HCT116 (cell line): ENCODE data around the gene MEIG1. TPM values are rescaled to one million over a fixed set of nuclear protein-coding genes. Genes with fewer than 3 reads are reported as not detected.

Source experiments
- ATAC-seq: fragments of 200-7000 bp; cut with Tn5 transposase; 2 replicates; pipeline ENCODE4 v1.9.1; 2020; ENCODE audit warnings: mild to moderate bottlenecking, moderate library complexity
- BruUV-seq: library from RNA; stranded (reverse); fragments of 400-500 nt; replicated peaks from 2 replicates; lab custom pipeline; 2021; lab: Mats Ljungman, UMichigan
- CTCF ChIA-PET: fragments of 300-600 bp; sonication (Branson Sonifier 250); formaldehyde crosslinking; loops from one replicate; lab custom pipeline; 2021; ENCODE audit warnings: antibody characterized with exemption; lab: Charles Lee
- POLR2A ChIA-PET: fragments of 300-600, 350-600 bp; sonication (Branson Sonifier 250); formaldehyde crosslinking; loops from one replicate; lab custom pipeline; 2021; ENCODE audit warnings: antibody characterized with exemption; lab: Charles Lee
- RAD21 ChIA-PET, 2 experiments: fragments of 300-600 bp; sonication (Branson Sonifier 250); formaldehyde crosslinking; loops; one replicate each; lab custom pipeline; 2023; ENCODE audit warnings: low total read pairs in 2 of 2; ENCODE audit not compliant: uncharacterized antibody in 2 of 2, unreplicated experiment in 2 of 2, low non-redundant PET in 1 of 2; lab: Charles Lee
- DNase-seq: peaks from one replicate; pipeline ENCODE4 v3.0.0-alpha.2; 2010; ENCODE audit warnings: low read depth, low spot score
- H2AFZ ChIP-seq: fragments of 200-600 bp; shearing (Covaris generic), sonication (generic); 2 replicates; pipeline ENCODE4 v1.6.1; 2017; ENCODE audit warnings: low read depth, mixed run types, mixed read lengths, antibody characterized with exemption, low read length; ENCODE audit not compliant: poor library complexity, severe bottlenecking
- H3K27ac ChIP-seq: 2 replicates; pipeline ENCODE4 v1.5.1; 2012; ENCODE audit warnings: low read depth, low read length
- H3K27me3 ChIP-seq: fragments of 200-600 bp; sonication (generic); 2 replicates; pipeline ENCODE4 v1.6.1; 2016; ENCODE audit warnings: mixed run types, low read length, mixed read lengths; ENCODE audit not compliant: insufficient read depth
- H3K36me3 ChIP-seq, 2 experiments: fragments of 200-500 bp in 1 of 2; fragments of 200-600 bp in 1 of 2; sonication (Bioruptor generic) in 1 of 2; sonication (generic) in 1 of 2; 2 replicates each; pipeline versions ENCODE4 v1.5.1 to v1.6.1; 2014 to 2016; ENCODE audit warnings: low read length in 2 of 2, inconsistent platforms in 1 of 2, mixed read lengths in 1 of 2, mixed run types in 1 of 2; ENCODE audit not compliant: insufficient read depth in 2 of 2, control insufficient read depth in 1 of 2
- H3K4me1 ChIP-seq, 2 experiments: fragments of 200-600 bp in 1 of 2; sonication (generic) in 1 of 2; 2 replicates each; pipeline versions ENCODE4 v1.5.1 to v1.6.1; 2012 to 2017; ENCODE audit warnings: low read length in 2 of 2, inconsistent platforms in 1 of 2, mild to moderate bottlenecking in 1 of 2, mixed read lengths in 1 of 2, mixed run types in 1 of 2, moderate library complexity in 1 of 2; ENCODE audit not compliant: insufficient read depth in 2 of 2, control insufficient read depth in 1 of 2
- H3K4me2 ChIP-seq: fragments of 200-600 bp; sonication (generic); 2 replicates; pipeline ENCODE4 v1.6.1; 2017; ENCODE audit warnings: mixed run types, low read length, mixed read lengths
- H3K4me3 ChIP-seq, 2 experiments: fragments of 200-600 bp in 1 of 2; sonication (generic) in 1 of 2; replicated peaks in 1 of 2; 2 replicates each; pipeline ENCODE4 v1.5.1; 2011 to 2016; ENCODE audit warnings: low read length in 2 of 2, control low read depth in 1 of 2, low read depth in 1 of 2, mild to moderate bottlenecking in 1 of 2, mixed read lengths in 1 of 2, mixed run types in 1 of 2
- H3K79me2 ChIP-seq: fragments of 200-600 bp; sonication (generic); 2 replicates; pipeline ENCODE4 v1.6.1; 2017; ENCODE audit warnings: mild to moderate bottlenecking, mixed run types, low read length, moderate library complexity, mixed read lengths; ENCODE audit not compliant: insufficient read depth
- H3K9ac ChIP-seq: fragments of 200-600 bp; sonication (generic); 2 replicates; pipeline ENCODE4 v1.6.1; 2016; ENCODE audit warnings: low read length, mixed read lengths
- H3K9me2 ChIP-seq: fragments of 200-600 bp; sonication (generic), shearing (Covaris generic); 2 replicates; pipeline ENCODE4 v1.6.1; 2017; ENCODE audit warnings: mixed run types, mild to moderate bottlenecking, moderate library complexity; ENCODE audit not compliant: insufficient read depth
- H3K9me3 ChIP-seq, 2 experiments: fragments of 200-500 bp in 1 of 2; fragments of 200-600 bp in 1 of 2; sonication (Bioruptor generic) in 1 of 2; sonication (generic) in 1 of 2; 2 replicates each; pipeline ENCODE4 v1.6.1; 2014 to 2017; ENCODE audit warnings: low read length in 2 of 2, mixed read lengths in 2 of 2, inconsistent platforms in 1 of 2, low read depth in 1 of 2, mild to moderate bottlenecking in 1 of 2, mixed run types in 1 of 2, moderate library complexity in 1 of 2; ENCODE audit not compliant: control insufficient read depth in 1 of 2, insufficient read depth in 1 of 2
- H4K20me1 ChIP-seq: fragments of 200-600 bp; sonication (generic), shearing (Covaris generic); 2 replicates; pipeline ENCODE4 v1.6.1; 2017; ENCODE audit warnings: mixed run types, mild to moderate bottlenecking, moderate library complexity; ENCODE audit not compliant: insufficient read depth
- ELF1 ChIP-seq: IDR thresholded peaks from 2 replicates; pipeline ENCODE4 v1.6.1; 2012; ENCODE audit warnings: low read depth, borderline replicate concordance
- EZH2 ChIP-seq: fragments of 200-600 bp; sonication (generic); IDR thresholded peaks from 2 replicates; pipeline ENCODE4 v1.6.1; 2017; ENCODE audit warnings: antibody characterized with exemption, mixed run types
- EZH2phosphoT487 ChIP-seq: fragments of 200-600 bp; IDR thresholded peaks from 2 replicates; pipeline ENCODE4 v1.6.1; 2018; ENCODE audit warnings: antibody characterized with exemption, borderline replicate concordance
- FOSL1 ChIP-seq: IDR thresholded peaks from 2 replicates; pipeline ENCODE4 v1.6.1; 2012; ENCODE audit warnings: low read depth
- ZNF274 ChIP-seq: fragments of 200-500 bp; sonication (Bioruptor generic); IDR thresholded peaks from 2 replicates; pipeline ENCODE4 v1.6.1; 2014; ENCODE audit warnings: mild to moderate bottlenecking, low read depth, low read length, inconsistent platforms
- intact Hi-C: fragments of 100-400 bp; cut with micrococcal nuclease; formaldehyde crosslinking; loops from 2 replicates; pipeline ENCODE4 v1.10.0; 2022
- total RNA-seq: library from RNA; stranded (reverse); gene quantifications from one replicate; pipeline ENCODE4 v1.2.1, GENCODE V29; 2021; ENCODE audit not compliant: unreplicated experiment
- TF ChIP-seq, protein P1 (sequence below): IDR thresholded peaks from 2 replicates; pipeline ENCODE4 v1.6.1; 2011; ENCODE audit warnings: mild to moderate bottlenecking, low read length, moderate library complexity; ENCODE audit not compliant: insufficient replicate concordance; ENCODE audit errors: extremely low read depth
- TF ChIP-seq, protein P2 (sequence below): IDR thresholded peaks from 2 replicates; pipeline ENCODE4 v1.6.1; 2012

Gene MEIG1
- total RNA-seq, 1 experiment from 2014 or later: 1.4 TPM

DNA sequence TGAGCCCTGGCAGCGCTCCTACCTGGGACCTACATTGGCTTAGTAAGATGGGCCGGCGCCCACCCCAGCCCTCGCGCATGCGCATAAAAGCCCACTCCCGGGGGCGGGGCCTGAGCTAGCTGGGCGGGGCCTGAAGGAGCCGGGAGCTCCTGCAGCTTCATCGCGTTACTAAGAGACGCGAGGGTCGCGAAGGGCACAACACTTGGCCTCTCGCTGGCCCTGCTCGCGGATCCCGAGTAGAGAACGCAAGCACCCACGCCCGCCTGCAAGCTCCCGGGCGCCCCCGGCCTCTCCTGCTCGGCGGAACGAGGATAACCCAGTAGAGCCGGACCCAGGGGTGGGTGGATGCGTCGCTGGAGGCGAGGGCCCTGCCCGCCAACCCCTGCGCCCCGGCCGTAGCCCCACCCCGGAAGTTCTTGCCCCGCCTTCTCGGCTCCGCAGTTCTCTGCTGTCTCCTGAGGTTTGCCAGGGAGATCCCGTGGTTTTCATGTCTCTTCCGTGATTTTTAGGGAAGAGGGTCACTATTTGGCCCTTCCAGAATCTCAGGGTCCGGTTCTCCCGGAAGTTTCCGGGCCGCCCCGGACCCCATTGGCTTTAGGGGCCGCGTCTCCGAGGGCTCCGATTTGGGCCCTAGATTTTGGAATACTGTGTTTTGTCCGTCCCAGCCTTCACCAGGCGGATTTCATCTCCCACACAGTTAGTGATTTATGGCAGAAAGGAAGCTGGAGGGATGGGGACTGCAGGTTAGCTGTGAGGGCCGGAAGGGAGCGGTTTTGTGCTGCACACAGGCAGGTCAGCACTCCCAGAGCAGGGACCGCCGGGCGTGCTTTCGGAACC, at the start of gene MEIG1 (continued):
- TF ChIP-seq, protein P1, sequence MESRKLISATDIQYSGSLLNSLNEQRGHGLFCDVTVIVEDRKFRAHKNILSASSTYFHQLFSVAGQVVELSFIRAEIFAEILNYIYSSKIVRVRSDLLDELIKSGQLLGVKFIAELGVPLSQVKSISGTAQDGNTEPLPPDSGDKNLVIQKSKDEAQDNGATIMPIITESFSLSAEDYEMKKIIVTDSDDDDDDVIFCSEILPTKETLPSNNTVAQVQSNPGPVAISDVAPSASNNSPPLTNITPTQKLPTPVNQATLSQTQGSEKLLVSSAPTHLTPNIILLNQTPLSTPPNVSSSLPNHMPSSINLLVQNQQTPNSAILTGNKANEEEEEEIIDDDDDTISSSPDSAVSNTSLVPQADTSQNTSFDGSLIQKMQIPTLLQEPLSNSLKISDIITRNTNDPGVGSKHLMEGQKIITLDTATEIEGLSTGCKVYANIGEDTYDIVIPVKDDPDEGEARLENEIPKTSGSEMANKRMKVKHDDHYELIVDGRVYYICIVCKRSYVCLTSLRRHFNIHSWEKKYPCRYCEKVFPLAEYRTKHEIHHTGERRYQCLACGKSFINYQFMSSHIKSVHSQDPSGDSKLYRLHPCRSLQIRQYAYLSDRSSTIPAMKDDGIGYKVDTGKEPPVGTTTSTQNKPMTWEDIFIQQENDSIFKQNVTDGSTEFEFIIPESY: no peak
- TF ChIP-seq EZH2phosphoT487: no peak
- TF ChIP-seq ZNF274: no peak
- no peak for TF ChIP-seq EZH2
- TF ChIP-seq, protein P2, sequence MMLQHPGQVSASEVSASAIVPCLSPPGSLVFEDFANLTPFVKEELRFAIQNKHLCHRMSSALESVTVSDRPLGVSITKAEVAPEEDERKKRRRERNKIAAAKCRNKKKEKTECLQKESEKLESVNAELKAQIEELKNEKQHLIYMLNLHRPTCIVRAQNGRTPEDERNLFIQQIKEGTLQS: no peak
- TF ChIP-seq ELF1: peak; percentile 67
- TF ChIP-seq, all 23 proteins: peak for 11

DNA sequence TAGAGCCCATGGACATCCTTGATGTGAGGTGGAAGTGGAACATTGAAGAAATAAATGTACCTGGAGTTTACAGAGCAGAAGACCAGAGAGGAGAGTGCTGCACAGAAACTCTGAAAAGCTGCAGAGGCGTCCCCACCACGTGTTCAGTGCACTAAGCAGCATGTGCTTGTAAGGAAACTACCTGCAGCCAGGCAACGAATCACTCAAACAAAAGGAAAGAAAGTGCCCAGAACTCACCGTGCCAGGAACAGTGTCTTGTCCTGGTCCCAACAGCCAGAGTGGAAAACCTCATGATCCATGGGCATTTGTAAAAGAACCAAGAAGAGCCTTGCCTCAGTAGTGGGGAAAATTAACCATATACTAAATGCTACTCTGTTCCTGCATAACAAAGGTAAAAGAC, 48.2 kb upstream of the MEIG1 start:
- ChIA-PET RAD21 (no interaction called here), CTCF (no interaction called here), POLR2A (no interaction called here)
- intact Hi-C loops: no loop called here
- H3K9me2 ChIP-seq: no peaks in the 10 kb centered on the region
- no peak for TF ChIP-seq FOSL1
- peaks cover 30 to 83% of the 10 kb centered on the region in 2 experiments for H3K36me3 ChIP-seq
- BruUV-seq: no TSS peak
- H3K4me2 ChIP-seq: no peak overlapping the region
- ATAC-seq: no peak
- no peaks in the 10 kb centered on the region for H4K20me1 ChIP-seq
- DNase-seq: no peak
- no peak overlapping the region for H3K4me3 ChIP-seq
- H3K9me3 ChIP-seq: no peaks in the 10 kb centered on the region
- no peaks in the 10 kb centered on the region for H3K4me1 ChIP-seq
- no peaks in the 10 kb centered on the region for H3K27me3 ChIP-seq
- H2AFZ ChIP-seq: no peak overlapping the region
- no peak overlapping the region for H3K9ac ChIP-seq
- no peak overlapping the region for H3K27ac ChIP-seq
- H3K79me2 ChIP-seq: peaks cover 21% of the 10 kb centered on the region; the same call in 1 of the 2 replicates
